A549 (cell line): Measurements from ENCODE around the gene TCP11L2.

Experiments used
- CTCF ChIP-seq: fragments of >200 bp; sonication (Bioruptor Twin); formaldehyde crosslinking; IDR thresholded peaks from 3 replicates; pipeline ENCODE4 v1.5.1; 2016
- E2F6 ChIP-seq: IDR thresholded peaks from 2 replicates; pipeline ENCODE4 v1.6.1; 2012; ENCODE audit warnings: low read depth, borderline replicate concordance
- EP300 ChIP-seq, 2 experiments: fragments of >200 bp; sonication (Bioruptor Twin); formaldehyde crosslinking; IDR thresholded peaks; 2 replicates in 1 of 2; 3 replicates in 1 of 2; pipeline ENCODE4 v1.6.1; 2016 to 2017
- GATA3 ChIP-seq: IDR thresholded peaks from 2 replicates; pipeline ENCODE4 v1.6.1; 2012; ENCODE audit warnings: borderline replicate concordance
- HES2 ChIP-seq: fragments of >200 bp; sonication (Bioruptor Twin); formaldehyde crosslinking; IDR thresholded peaks from 2 replicates; pipeline ENCODE4 v1.6.1; 2016
- HEYL ChIP-seq: fragments of 250-450 bp; sonication (Bioruptor Pico); IDR thresholded peaks from 2 replicates; pipeline ENCODE4 v1.8.0; 2021; ENCODE audit warnings: mild to moderate bottlenecking, moderate library complexity
- MAFK ChIP-seq: fragments of 450-650 bp; IDR thresholded peaks from 2 replicates; pipeline ENCODE4 v1.6.1; 2014; ENCODE audit not compliant: partially characterized antibody
- NR3C1 ChIP-seq: fragments of >200 bp; sonication (Bioruptor Twin); formaldehyde crosslinking; IDR thresholded peaks from 3 replicates; pipeline ENCODE4 v1.6.1; 2017
- POLR2A ChIP-seq: IDR thresholded peaks from 2 replicates; pipeline ENCODE4 v1.6.1; 2012; ENCODE audit warnings: mild to moderate bottlenecking, low read length
- RAD21 ChIP-seq, 2 experiments: fragments of >200 bp in 1 of 2; sonication (Bioruptor Twin) in 1 of 2; formaldehyde crosslinking in 1 of 2; IDR thresholded peaks in 1 of 2; conservative IDR thresholded peaks in 1 of 2; 2 replicates in 1 of 2; 3 replicates in 1 of 2; pipeline ENCODE4 v1.6.1; 2012 to 2018; ENCODE audit warnings: inconsistent platforms in 1 of 2
- RARB ChIP-seq: fragments of 250-450 bp; sonication (Bioruptor Pico); IDR thresholded peaks from 2 replicates; pipeline ENCODE4 v1.8.0; 2021; ENCODE audit warnings: mild to moderate bottlenecking, moderate library complexity
- REST ChIP-seq: fragments of 200-600 bp; sonication (generic); IDR thresholded peaks from 2 replicates; pipeline ENCODE4 v1.6.1; 2016; ENCODE audit warnings: antibody characterized with exemption, mild to moderate bottlenecking, moderate library complexity

- TF ChIP-seq RARB (CRISPR knock-in tag) (no peak), REST (no peak), EP300 (IDR thresholded peaks at IDR 0.05) (no peak), CTCF (no peak), POLR2A (no peak), RAD21 (conservative IDR thresholded peaks at IDR 0.05 in 1 of 2, IDR thresholded peaks at IDR 0.05 in 1 of 2) (no peak), E2F6 (no peak), GATA3 (no peak), HES2 (no peak), HEYL (CRISPR knock-in tag) (no peak), NR3C1 (no peak), MAFK (no peak)
These were observed 46.0 kb upstream of the TCP11L2 start for GRCh38 chr12:106256524-106256923.
